A549 (cell line): ENCODE data around the gene ESR1. TPM values are rescaled to one million over a fixed set of nuclear protein-coding genes. Genes with fewer than 3 reads are reported as not detected.

Source experiments
- ATAC-seq, 2 experiments: fragments of 200-7000 bp in 1 of 2; fragments of >200 bp in 1 of 2; cut with Nextera tagmentation in 1 of 2; cut with Tn5 transposase in 1 of 2; 3 replicates each; pipeline versions ENCODE4 v1.8.0 to v1.9.1; 2018 to 2020; ENCODE audit warnings: mild to moderate bottlenecking in 1 of 2, moderate library complexity in 1 of 2
- CTCF ChIA-PET: fragments of 300-600 bp; sonication (Branson Sonifier 250); formaldehyde crosslinking; extraction: SDS; loops from one replicate; lab custom pipeline; 2021; ENCODE audit warnings: antibody characterized with exemption, inconsistent platforms; lab: Yijun Ruan, JAX
- POLR2A ChIA-PET: fragments of 350-600 bp; formaldehyde crosslinking; extraction: SDS; loops from one replicate; lab custom pipeline; 2021; ENCODE audit warnings: antibody characterized with exemption, inconsistent platforms; lab: Yijun Ruan, JAX
- DNase-seq, 2 experiments: peaks; one replicate each; pipeline versions ENCODE4 v3.0.0 to v3.0.0-alpha.2; 2011 to 2016; ENCODE audit warnings: low read depth in 1 of 2, low spot score in 1 of 2
- FAIRE-seq: peaks from 2 replicates; lab custom pipeline; 2011; peaks lifted over from hg19 to GRCh38; lab: Jason Lieb, UNC
- H3K27ac ChIP-seq, 2 experiments: fragments of >200 bp; sonication (Bioruptor Twin); formaldehyde crosslinking; 3 replicates each; pipeline ENCODE4 v1.5.1; 2016 to 2017
- H3K4me1 ChIP-seq: fragments of >200 bp; sonication (Bioruptor Twin); formaldehyde crosslinking; 3 replicates; pipeline ENCODE4 v1.6.1; 2016
- H3K4me2 ChIP-seq: fragments of >200 bp; sonication (Bioruptor Twin); formaldehyde crosslinking; 3 replicates; pipeline ENCODE4 v1.6.1; 2016
- H3K4me3 ChIP-seq: fragments of >200 bp; sonication (Bioruptor Twin); formaldehyde crosslinking; 3 replicates; pipeline ENCODE4 v1.5.1; 2016
- H3K9me3 ChIP-seq: fragments of >200 bp; sonication (Bioruptor Twin); formaldehyde crosslinking; 3 replicates; pipeline ENCODE4 v1.6.1; 2016
- CEBPB ChIP-seq, 2 experiments: fragments of >200 bp in 1 of 2; sonication (Bioruptor Twin) in 1 of 2; formaldehyde crosslinking in 1 of 2; IDR thresholded peaks; 2 replicates each; pipeline ENCODE4 v1.6.1; 2012 to 2016
- EHF ChIP-seq: fragments of 250-450 bp; sonication (Bioruptor Pico); IDR thresholded peaks from 2 replicates; pipeline ENCODE4 v1.5.0; 2020; ENCODE audit warnings: mild to moderate bottlenecking
- EP300 ChIP-seq, 2 experiments: fragments of >200 bp; sonication (Bioruptor Twin); formaldehyde crosslinking; IDR thresholded peaks; 2 replicates in 1 of 2; 3 replicates in 1 of 2; pipeline ENCODE4 v1.6.1; 2016 to 2017
- HES2 ChIP-seq: fragments of >200 bp; sonication (Bioruptor Twin); formaldehyde crosslinking; IDR thresholded peaks from 2 replicates; pipeline ENCODE4 v1.6.1; 2016
- HOXA7 ChIP-seq: fragments of 250-450 bp; sonication (Bioruptor Pico); IDR thresholded peaks from 2 replicates; pipeline ENCODE4 v1.5.0; 2020; ENCODE audit warnings: mild to moderate bottlenecking, moderate library complexity
- JUNB ChIP-seq: fragments of >200 bp; sonication (Bioruptor Twin); formaldehyde crosslinking; IDR thresholded peaks from 2 replicates; pipeline ENCODE4 v1.6.1; 2016
- KDM5A ChIP-seq: fragments of 200-600 bp; sonication (generic); IDR thresholded peaks from 2 replicates; pipeline ENCODE4 v1.6.1; 2016; ENCODE audit warnings: antibody characterized with exemption, mild to moderate bottlenecking
- MAX ChIP-seq: IDR thresholded peaks from 2 replicates; pipeline ENCODE4 v1.6.1; 2012
- MAZ ChIP-seq: fragments of 150-350 bp; IDR thresholded peaks from 2 replicates; pipeline ENCODE4 v1.6.1; 2014; ENCODE audit warnings: antibody characterized with exemption, low read depth, low read length, borderline replicate concordance
- MYC ChIP-seq: IDR thresholded peaks from 2 replicates; pipeline ENCODE4 v1.6.1; 2012; ENCODE audit warnings: mild to moderate bottlenecking, inconsistent platforms, low read length, improper control_type of control experiment, borderline replicate concordance
- NFE2L2 ChIP-seq: fragments of 150-350 bp; conservative IDR thresholded peaks from 2 replicates; pipeline ENCODE4 v1.6.1; 2014; ENCODE audit warnings: low read length
- PBX3 ChIP-seq: IDR thresholded peaks from 2 replicates; pipeline ENCODE4 v1.6.1; 2012
- RAD21 ChIP-seq, 2 experiments: fragments of >200 bp in 1 of 2; sonication (Bioruptor Twin) in 1 of 2; formaldehyde crosslinking in 1 of 2; IDR thresholded peaks in 1 of 2; conservative IDR thresholded peaks in 1 of 2; 2 replicates in 1 of 2; 3 replicates in 1 of 2; pipeline ENCODE4 v1.6.1; 2012 to 2018; ENCODE audit warnings: inconsistent platforms in 1 of 2
- RNF2 ChIP-seq: fragments of 200-600 bp; sonication (generic); IDR thresholded peaks from 2 replicates; pipeline ENCODE4 v1.6.1; 2016; ENCODE audit warnings: low read depth, mild to moderate bottlenecking, antibody characterized with exemption, moderate library complexity, borderline replicate concordance
- SMC3 ChIP-seq: fragments of >200 bp; sonication (Bioruptor Twin); formaldehyde crosslinking; IDR thresholded peaks from 3 replicates; pipeline ENCODE4 v1.6.1; 2018; ENCODE audit warnings: inconsistent platforms
- TP53 ChIP-seq: fragments of 250-450 bp; sonication (Bioruptor Pico); IDR thresholded peaks from 2 replicates; pipeline ENCODE4 v1.5.0; 2021; ENCODE audit warnings: mild to moderate bottlenecking, moderate library complexity
- ZC3H11A ChIP-seq: fragments of 450-650 bp; IDR thresholded peaks from 2 replicates; pipeline ENCODE4 v1.6.1; 2014; ENCODE audit warnings: antibody characterized with exemption, mild to moderate bottlenecking
- ZSCAN20 ChIP-seq: fragments of 250-450 bp; sonication (Bioruptor Pico); IDR thresholded peaks from 2 replicates; pipeline ENCODE4 v1.8.0; 2022; ENCODE audit warnings: mild to moderate bottlenecking, moderate library complexity
- WGBS: methylation state at CpG from one replicate; pipeline ENCODE4 v1.1.6; 2017; ENCODE audit errors: missing lambda C conversion rate; 5-methylcytosine and 5-hydroxymethylcytosine counted together
- polyA plus RNA-seq, 4 experiments: library from polyadenylated mRNA; depleted of rRNA in 3 of 4; stranded (reverse); fragments of >200 nt; fragmentation: RNase III in 1 of 4; extraction: RNeasy Plus Mini Kit Qiagen cat#74134 plus additional on column Dnase treatment in 1 of 4; gene quantifications; 2 replicates in 3 of 4; 3 replicates in 1 of 4; pipeline ENCODE4 v1.2.3, GENCODE V29; 2011 to 2017

Gene ESR1
- polyA plus RNA-seq, 2 of the 4 experiments (the other 2 are of a cell fraction) = not detected

GRCh38 chr6:152166497-152166896, 359.0 kb downstream of the ESR1 start:
- DNase-seq = no peak
- no peak for ATAC-seq
- 93% methylated on average over 4 of the region's 4 CpGs for WGBS
- ChIA-PET POLR2A (no interaction called here), CTCF (interaction anchor here (1.1 to 1.7 kb wide), 2 partner anchors 11 to 42 kb away, joined by 3 read pairs; no protein-coding TSS in a partner anchor)
- H3K27ac ChIP-seq = no peak overlapping the region
- H3K4me2 ChIP-seq = no peak overlapping the region
- no peaks in the 10 kb centered on the region for H3K9me3 ChIP-seq
- no peak overlapping the region for H3K4me3 ChIP-seq
- H3K4me1 ChIP-seq = peaks cover 4% of the 10 kb centered on the region; the same call in 1 of the 3 replicates
- no peak for FAIRE-seq
- TF ChIP-seq CEBPB (IDR thresholded peaks at IDR 0.05) (no peak), MYC (no peak), RNF2 (no peak), TP53 (CRISPR knock-in tag) (no peak), KDM5A (no peak), EHF (CRISPR knock-in tag) (no peak), EP300 (IDR thresholded peaks at IDR 0.05) (no peak), ZSCAN20 (CRISPR knock-in tag) (no peak)

- ATAC-seq (no peak), FAIRE-seq (no peak), DNase-seq (no peak)
- H3K4me1 ChIP-seq = no peaks in the 10 kb centered on the region; the same call in 2 of the 3 replicates
- TF ChIP-seq ZC3H11A = no peak
- TF ChIP-seq MAX = no peak
- TF ChIP-seq JUNB = no peak
- WGBS = 90% methylated on average over 5 of the region's 5 CpGs
- H3K27ac ChIP-seq = no peak overlapping the region
- no peaks in the 10 kb centered on the region for H3K9me3 ChIP-seq
- ChIA-PET CTCF (interaction anchor here (1.1 to 1.7 kb wide), 2 partner anchors 10 to 42 kb away, joined by 3 read pairs; no protein-coding TSS in a partner anchor), POLR2A (no interaction called here)
- H3K4me2 ChIP-seq = no peak overlapping the region
- H3K4me3 ChIP-seq = no peak overlapping the region
Observed at GRCh38 chr6:152166897-152167296, 359.4 kb downstream of the ESR1 start.

GRCh38 chr6:152167641-152168603, 360.4 kb downstream of the ESR1 start:
- DNase-seq = no peak
- TF ChIP-seq KDM5A (no peak), PBX3 (no peak), HOXA7 (CRISPR knock-in tag) (no peak), MAX (no peak), MAZ (no peak)
- no peaks in the 10 kb centered on the region for H3K9me3 ChIP-seq
- 88% methylated on average over 13 of the region's 13 CpGs for WGBS
- no peaks in the 10 kb centered on the region for H3K4me1 ChIP-seq
- no peak overlapping the region for H3K4me3 ChIP-seq
- CTCF ChIA-PET = interaction anchor here (1.1 to 1.7 kb wide), 2 partner anchors 9 to 43 kb away, joined by 3 read pairs; no protein-coding TSS in a partner anchor
- H3K4me2 ChIP-seq = no peak overlapping the region
- POLR2A ChIA-PET = no interaction called here
- ATAC-seq = no peak
- no peak for FAIRE-seq
- no peak overlapping the region for H3K27ac ChIP-seq

- FAIRE-seq (no peak), DNase-seq (no peak), ATAC-seq (no peak)
- Histone ChIP-seq H3K4me1 (no peaks in the 10 kb centered on the region), H3K9me3 (no peaks in the 10 kb centered on the region), H3K4me2 (no peak overlapping the region), H3K27ac (no peak overlapping the region), H3K4me3 (no peak overlapping the region)
- ChIA-PET POLR2A (no interaction called here), CTCF (no interaction called here)
- TF ChIP-seq RAD21 (conservative IDR thresholded peaks at IDR 0.05 in 1 of 2, IDR thresholded peaks at IDR 0.05 in 1 of 2) = no peak
- no peak for TF ChIP-seq SMC3
- no peak for TF ChIP-seq NFE2L2
- TF ChIP-seq HES2 = no peak
- TF ChIP-seq TP53 (CRISPR knock-in tag) = no peak
- WGBS = 81% methylated on average over 4 of the region's 4 CpGs
Observed at GRCh38 chr6:152170313-152170701, 362.8 kb downstream of the ESR1 start.
